Adipocyte (in vitro differentiated cells): ENCODE measurements around the gene MPRIP.
"Not testable (repeated sequence)": the region's sequence is repeated elsewhere in the genome, so short reads cannot be mapped to it uniquely, and the experiment has no call there.

Source experiments
- DNase-seq: peaks from one replicate; pipeline ENCODE4 v3.0.0-alpha.2; 2015; ENCODE audit warnings: low read depth
- H3K27me3 ChIP-seq: replicated peaks from 2 replicates; pipeline ENCODE4 v1.7.0; 2013; ENCODE audit warnings: mild to moderate bottlenecking, low read length, moderate library complexity; ENCODE audit not compliant: control insufficient read depth, insufficient read depth
- H3K36me3 ChIP-seq: 2 replicates; pipeline ENCODE4 v1.7.0; 2013; ENCODE audit warnings: low read length, mild to moderate bottlenecking, moderate library complexity; ENCODE audit not compliant: control insufficient read depth, insufficient read depth, severe bottlenecking
- H3K4me1 ChIP-seq: 2 replicates; pipeline ENCODE4 v1.7.0; 2013; ENCODE audit warnings: mild to moderate bottlenecking, low read length, moderate library complexity; ENCODE audit not compliant: control insufficient read depth, insufficient read depth
- H3K4me3 ChIP-seq: 2 replicates; pipeline ENCODE4 v1.7.0; 2013; ENCODE audit warnings: mild to moderate bottlenecking, low read length, moderate library complexity
- H3K9ac ChIP-seq: 2 replicates; pipeline ENCODE4 v1.7.0; 2013; ENCODE audit warnings: mild to moderate bottlenecking, low read length, moderate library complexity
- H3K9me3 ChIP-seq: 2 replicates; pipeline ENCODE4 v1.7.0; 2013; ENCODE audit warnings: mild to moderate bottlenecking, low read length, moderate library complexity; ENCODE audit not compliant: control insufficient read depth

MPRIP gene

DNA sequence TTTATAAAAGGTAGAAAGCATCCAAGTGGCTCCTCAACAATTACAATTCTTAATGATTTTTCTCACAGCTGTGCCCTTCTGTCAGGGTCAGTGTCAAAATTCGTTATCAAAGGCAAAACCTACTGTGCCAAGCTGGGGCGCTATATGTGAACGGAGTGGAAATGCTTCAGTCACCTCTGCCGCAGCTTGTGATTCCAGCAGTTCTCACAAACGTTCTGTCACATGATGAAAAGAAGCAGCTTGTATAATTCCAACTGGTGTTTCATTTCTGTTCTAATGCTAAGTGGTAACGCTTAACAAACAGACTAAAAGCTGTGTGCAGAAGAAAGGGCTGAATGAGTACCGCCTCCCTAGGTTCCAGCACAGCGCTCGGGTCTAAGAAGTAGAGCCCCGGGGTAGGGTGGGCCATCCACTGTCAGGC is 149.7 kb downstream of the MPRIP start:
- Histone ChIP-seq H3K4me1 (peaks cover 24% of the 10 kb centered on the region), H3K36me3 (peaks cover 23% of the 10 kb centered on the region), H3K9me3 (no peaks in the 10 kb centered on the region), H3K27me3 (no peaks in the 10 kb centered on the region), H3K9ac (no peak overlapping the region), H3K4me3 (no peak overlapping the region)
- DNase-seq = no peak

DNA sequence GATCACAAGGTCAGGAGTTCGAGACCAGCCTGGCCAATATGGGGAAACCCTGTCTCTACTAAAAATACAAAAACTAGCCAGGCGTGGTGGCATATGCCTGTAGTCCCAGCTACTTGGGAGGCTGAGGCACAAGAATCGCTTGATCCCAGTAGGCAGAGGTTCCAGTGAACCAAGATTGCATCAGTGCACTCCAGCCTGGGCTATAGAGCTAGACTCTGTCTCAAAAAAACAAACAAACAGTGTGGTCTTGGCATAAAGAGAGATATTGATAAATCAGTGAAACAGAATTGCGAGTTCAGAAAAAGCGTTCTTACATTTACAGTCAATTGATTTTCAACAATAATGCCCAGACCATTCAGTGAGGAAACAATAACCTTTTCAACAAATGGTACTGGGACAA is 153.2 kb downstream of the MPRIP start:
- H3K36me3 ChIP-seq, H3K4me3 ChIP-seq, DNase-seq, H3K27me3 ChIP-seq, H3K9me3 ChIP-seq, H3K9ac ChIP-seq: not testable (repeated sequence)
- peaks cover 22% of the 10 kb centered on the region for H3K4me1 ChIP-seq

DNA sequence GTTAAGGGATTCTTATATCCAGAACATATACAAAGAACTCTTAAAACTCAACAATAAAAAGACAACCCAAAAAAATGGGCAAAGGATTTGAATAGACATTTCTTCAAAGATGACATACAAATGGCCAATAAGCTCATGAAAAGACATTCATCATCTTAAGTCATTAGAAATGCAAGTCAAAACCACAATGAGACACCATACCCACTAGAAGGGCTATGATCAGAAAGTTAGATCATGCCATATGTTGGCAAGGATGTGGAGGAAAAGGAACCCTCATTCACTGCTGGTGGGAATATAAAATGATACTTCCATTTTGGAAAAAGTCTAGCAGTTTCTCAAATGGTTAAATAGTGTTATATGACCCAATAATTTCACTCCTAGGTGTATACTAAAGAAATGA is 154.5 kb downstream of the MPRIP start:
- no peaks in the 10 kb centered on the region for H3K9me3 ChIP-seq
- H3K27me3 ChIP-seq = no peaks in the 10 kb centered on the region
- no peaks in the 10 kb centered on the region for H3K36me3 ChIP-seq
- no peak overlapping the region for H3K4me3 ChIP-seq
- H3K4me1 ChIP-seq = peaks cover 12% of the 10 kb centered on the region
- no peak for DNase-seq
- no peak overlapping the region for H3K9ac ChIP-seq

DNA sequence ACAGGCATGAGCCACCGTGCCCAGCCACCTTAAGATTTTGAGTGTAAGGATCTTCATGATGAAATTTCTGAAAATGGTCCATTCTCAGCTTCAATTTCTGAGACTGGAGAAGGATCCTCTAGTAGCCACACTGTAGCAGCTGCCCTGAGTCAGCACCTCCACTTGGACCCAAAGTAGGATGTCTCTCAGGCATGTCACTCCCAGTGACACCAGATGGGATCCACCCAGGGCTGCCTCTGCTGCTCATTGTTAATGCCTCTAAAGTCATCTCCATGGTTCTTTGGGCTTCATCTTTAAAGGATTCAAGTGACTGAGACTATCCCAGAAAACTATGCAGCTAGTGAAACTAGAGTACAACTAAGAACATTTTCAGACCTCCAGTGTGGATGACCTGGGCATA is 156.0 kb downstream of the MPRIP start:
- Histone ChIP-seq H3K27me3 (no peaks in the 10 kb centered on the region), H3K36me3 (no peaks in the 10 kb centered on the region)

DNA sequence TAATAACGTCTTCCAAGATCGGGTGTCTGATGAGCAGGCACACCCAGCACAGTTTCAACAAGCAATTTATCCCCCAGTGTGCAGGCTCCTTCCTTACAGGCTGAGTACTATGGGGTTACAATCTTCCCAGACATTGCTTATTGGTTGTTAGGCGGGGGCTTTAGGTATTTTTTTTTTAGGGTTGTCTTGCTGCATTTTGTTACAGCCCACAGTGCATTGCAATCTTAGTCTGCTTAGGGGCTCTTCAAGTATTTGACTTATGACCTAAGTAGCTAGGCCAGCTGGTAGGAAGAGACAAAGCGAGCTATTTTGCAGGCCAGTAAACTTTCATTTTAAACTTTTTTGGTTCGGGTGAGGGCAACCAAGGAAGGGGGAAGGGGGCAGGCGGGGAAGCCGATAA is 158.1 kb downstream of the MPRIP start:
- Histone ChIP-seq H3K27me3 (no peaks in the 10 kb centered on the region), H3K9ac (peak overlapping the region; percentile 19), H3K36me3 (no peaks in the 10 kb centered on the region), H3K9me3 (no peaks in the 10 kb centered on the region), H3K4me3 (no peak overlapping the region), H3K4me1 (peaks cover 32% of the 10 kb centered on the region)
- no peak for DNase-seq

More for the DNA sequence above, 156.0 kb downstream of the MPRIP start:
- DNase-seq = no peak
- H3K4me3 ChIP-seq = no peak overlapping the region
- no peak overlapping the region for H3K9ac ChIP-seq
- peaks cover 13% of the 10 kb centered on the region for H3K4me1 ChIP-seq
- no peaks in the 10 kb centered on the region for H3K9me3 ChIP-seq

DNA sequence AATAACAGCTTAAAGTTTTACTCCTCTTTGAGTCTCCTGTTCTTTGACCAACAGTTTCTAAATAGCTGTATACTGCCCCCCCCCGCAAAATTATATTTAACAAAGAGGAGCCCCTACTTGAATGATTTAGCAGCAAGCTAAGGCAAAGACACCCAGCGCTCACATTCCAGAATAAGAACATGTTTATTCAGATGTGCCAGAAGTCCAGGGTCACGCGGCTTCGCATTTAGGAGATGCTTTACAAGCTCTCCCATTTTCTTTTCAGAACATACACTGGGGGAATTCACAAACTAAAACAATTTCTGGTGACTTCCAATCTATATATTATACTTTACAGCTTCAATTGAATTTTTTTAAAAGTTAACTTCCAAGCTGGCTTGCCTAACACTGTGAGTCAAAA is 158.6 kb downstream of the MPRIP start:
- Histone ChIP-seq H3K36me3 (no peaks in the 10 kb centered on the region), H3K4me3 (no peak overlapping the region), H3K9ac (peak overlapping the region; percentile 19), H3K4me1 (peaks cover 37% of the 10 kb centered on the region), H3K27me3 (no peaks in the 10 kb centered on the region), H3K9me3 (no peaks in the 10 kb centered on the region)
- DNase-seq = no peak

DNA sequence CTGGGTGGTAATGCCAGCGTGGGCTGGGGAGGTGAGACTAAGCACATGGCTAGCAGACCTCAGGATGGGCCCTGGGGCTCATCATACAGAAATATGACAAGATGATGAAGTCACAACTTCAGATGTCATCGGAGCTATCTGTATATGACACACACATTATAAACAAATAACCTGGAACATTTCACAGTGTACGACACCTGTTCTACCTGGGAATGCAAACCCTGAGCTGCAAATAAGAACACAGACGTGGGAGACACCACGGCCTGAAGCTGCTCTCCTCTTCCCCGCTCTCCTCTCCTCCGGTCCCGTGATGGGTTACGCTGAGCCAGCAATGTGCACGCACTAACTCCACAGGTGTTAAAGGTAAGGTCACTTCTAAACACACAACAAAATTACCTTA is 159.0 kb downstream of the MPRIP start:
- H3K4me1 ChIP-seq = peaks cover 41% of the 10 kb centered on the region
- H3K9me3 ChIP-seq = no peaks in the 10 kb centered on the region
- H3K36me3 ChIP-seq = no peaks in the 10 kb centered on the region
- no peak overlapping the region for H3K4me3 ChIP-seq
- no peak for DNase-seq
- no peaks in the 10 kb centered on the region for H3K27me3 ChIP-seq
- peak overlapping the region; percentile 19 for H3K9ac ChIP-seq

DNA sequence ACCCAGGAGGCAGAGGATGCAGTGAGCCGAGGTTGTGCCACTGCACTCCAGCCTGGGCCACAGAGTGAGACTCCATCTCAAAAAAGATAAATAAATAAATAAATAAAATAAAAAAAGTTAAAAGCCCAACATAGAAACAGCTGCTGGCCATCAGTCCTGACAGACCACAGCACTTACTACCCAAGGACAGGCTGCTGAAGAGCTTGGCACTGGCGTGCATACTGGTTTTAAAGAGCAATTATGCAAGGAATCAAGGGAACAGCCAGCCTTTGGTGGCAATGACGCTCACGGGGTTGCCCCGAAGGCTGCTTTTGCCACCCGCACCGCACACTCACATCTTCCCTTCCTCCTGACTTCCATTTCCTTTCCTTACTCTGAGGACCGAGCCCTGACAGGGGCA is 159.7 kb downstream of the MPRIP start:
- no peak for DNase-seq
- peaks cover 43% of the 10 kb centered on the region for H3K4me1 ChIP-seq

DNA sequence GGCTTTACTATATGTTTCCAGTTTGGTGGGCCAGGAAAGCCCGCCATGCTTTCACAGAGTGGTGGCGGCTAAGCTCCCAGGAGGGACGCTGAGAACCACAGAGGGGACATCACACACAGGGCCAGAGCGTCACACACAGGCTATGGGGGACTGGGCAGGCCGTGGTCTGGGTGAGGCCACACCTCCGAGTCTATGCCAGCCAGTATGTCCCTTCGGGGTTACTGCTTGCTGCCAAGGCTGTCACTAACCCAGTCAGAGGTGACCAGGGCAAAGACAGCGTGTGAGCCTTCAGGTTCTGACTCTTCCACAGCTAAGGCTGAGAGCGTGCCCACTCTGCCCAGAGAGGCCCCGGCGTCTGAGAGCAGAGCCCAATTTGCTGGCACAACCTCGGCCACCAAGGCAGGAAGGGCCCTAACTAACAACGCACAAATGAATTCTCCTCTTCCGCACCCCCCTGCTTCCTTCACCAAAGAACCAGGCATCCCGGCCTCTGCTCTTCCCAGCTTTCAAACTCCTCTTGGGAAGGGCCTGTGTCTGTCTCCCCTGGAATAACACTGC is 161.0 kb downstream of the MPRIP start:
- Histone ChIP-seq H3K9ac (no peak overlapping the region), H3K27me3 (no peaks in the 10 kb centered on the region), H3K36me3 (no peaks in the 10 kb centered on the region), H3K9me3 (no peaks in the 10 kb centered on the region), H3K4me3 (no peak overlapping the region), H3K4me1 (peaks cover 43% of the 10 kb centered on the region)
- no peak for DNase-seq

More for the DNA sequence above, 159.7 kb downstream of the MPRIP start:
- no peaks in the 10 kb centered on the region for H3K9me3 ChIP-seq
- no peaks in the 10 kb centered on the region for H3K36me3 ChIP-seq
- no peak overlapping the region for H3K9ac ChIP-seq
- no peak overlapping the region for H3K4me3 ChIP-seq
- H3K27me3 ChIP-seq = no peaks in the 10 kb centered on the region

DNA sequence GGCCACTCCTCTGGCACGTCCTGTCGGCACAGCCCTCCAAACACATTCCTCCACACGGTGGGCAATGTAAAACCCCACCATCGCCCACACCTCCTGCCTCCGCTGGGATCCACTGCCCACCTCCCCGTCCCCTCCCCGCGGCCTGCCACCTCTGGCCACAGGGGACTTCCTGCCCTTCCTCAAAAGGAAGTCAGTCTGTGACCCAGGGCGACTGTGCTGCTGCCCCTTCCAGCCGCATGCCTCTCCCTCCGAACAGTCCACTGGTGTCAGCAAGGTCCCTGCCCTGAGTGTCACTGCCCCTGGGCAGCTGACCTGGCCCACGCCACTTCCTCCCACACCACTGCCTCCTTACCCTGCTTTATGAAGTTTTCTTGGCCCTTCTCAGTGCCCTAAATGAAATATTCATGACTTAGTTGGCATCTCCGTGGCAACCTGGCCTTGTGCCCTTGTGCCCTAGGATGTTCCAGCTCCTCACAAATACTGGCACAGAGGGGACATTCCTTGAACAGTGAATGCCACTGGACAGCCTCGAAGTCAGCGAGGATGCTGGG is 161.9 kb downstream of the MPRIP start:
- no peaks in the 10 kb centered on the region for H3K9me3 ChIP-seq
- H3K9ac ChIP-seq = no peak overlapping the region
- peak overlapping the region; percentile 81 for H3K4me3 ChIP-seq
- H3K27me3 ChIP-seq = no peaks in the 10 kb centered on the region
- peaks cover 43% of the 10 kb centered on the region for H3K4me1 ChIP-seq
- no peak for DNase-seq
- no peaks in the 10 kb centered on the region for H3K36me3 ChIP-seq

DNA sequence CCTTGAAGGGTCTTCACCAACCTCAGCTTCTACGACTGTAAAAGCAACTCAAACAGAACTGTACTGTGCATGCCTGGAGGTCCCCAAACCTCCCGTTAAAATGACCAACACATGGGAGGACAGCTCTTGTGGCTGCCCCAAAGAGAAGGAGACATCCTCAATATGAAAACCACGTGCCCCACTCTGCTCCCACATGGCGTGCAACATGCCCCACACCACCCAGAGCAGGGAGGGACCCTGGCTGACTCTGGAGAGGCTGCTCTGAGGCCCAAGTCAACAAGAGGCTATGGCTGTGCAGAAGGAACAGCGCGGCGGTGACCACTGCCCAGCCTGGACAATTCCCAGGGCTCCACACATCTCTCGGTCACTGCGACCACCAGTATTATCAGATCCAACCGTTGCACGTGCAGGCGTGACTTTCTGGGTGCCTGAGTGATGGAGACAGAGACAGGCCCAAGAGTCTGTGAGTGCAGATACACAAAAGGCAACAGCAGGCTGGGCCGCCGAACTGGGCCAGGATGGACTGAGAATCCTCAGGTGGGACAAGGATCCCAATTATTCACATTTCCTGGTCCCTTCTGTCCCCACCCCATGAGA is 162.5 kb downstream of the MPRIP start:
- no peaks in the 10 kb centered on the region for H3K9me3 ChIP-seq
- H3K36me3 ChIP-seq = no peaks in the 10 kb centered on the region
- H3K27me3 ChIP-seq = no peaks in the 10 kb centered on the region
- H3K4me1 ChIP-seq = peaks cover 43% of the 10 kb centered on the region
- no peak for DNase-seq
- peak overlapping the region; percentile 87 for H3K9ac ChIP-seq
- peak overlapping the region; percentile 81 for H3K4me3 ChIP-seq
